Smooth muscle cell of bladder (primary cell): ENCODE data around the gene PKHD1. TPM values are rescaled to one million over a fixed set of nuclear protein-coding genes. Genes with fewer than 3 reads are reported as not detected.

ENCODE experiments used
- total RNA-seq: library from RNA; depleted of rRNA; stranded (reverse); fragments of >200 nt; gene quantifications from 2 replicates; pipeline ENCODE4 v1.2.3, GENCODE V29; 2014

Gene PKHD1, protein sequence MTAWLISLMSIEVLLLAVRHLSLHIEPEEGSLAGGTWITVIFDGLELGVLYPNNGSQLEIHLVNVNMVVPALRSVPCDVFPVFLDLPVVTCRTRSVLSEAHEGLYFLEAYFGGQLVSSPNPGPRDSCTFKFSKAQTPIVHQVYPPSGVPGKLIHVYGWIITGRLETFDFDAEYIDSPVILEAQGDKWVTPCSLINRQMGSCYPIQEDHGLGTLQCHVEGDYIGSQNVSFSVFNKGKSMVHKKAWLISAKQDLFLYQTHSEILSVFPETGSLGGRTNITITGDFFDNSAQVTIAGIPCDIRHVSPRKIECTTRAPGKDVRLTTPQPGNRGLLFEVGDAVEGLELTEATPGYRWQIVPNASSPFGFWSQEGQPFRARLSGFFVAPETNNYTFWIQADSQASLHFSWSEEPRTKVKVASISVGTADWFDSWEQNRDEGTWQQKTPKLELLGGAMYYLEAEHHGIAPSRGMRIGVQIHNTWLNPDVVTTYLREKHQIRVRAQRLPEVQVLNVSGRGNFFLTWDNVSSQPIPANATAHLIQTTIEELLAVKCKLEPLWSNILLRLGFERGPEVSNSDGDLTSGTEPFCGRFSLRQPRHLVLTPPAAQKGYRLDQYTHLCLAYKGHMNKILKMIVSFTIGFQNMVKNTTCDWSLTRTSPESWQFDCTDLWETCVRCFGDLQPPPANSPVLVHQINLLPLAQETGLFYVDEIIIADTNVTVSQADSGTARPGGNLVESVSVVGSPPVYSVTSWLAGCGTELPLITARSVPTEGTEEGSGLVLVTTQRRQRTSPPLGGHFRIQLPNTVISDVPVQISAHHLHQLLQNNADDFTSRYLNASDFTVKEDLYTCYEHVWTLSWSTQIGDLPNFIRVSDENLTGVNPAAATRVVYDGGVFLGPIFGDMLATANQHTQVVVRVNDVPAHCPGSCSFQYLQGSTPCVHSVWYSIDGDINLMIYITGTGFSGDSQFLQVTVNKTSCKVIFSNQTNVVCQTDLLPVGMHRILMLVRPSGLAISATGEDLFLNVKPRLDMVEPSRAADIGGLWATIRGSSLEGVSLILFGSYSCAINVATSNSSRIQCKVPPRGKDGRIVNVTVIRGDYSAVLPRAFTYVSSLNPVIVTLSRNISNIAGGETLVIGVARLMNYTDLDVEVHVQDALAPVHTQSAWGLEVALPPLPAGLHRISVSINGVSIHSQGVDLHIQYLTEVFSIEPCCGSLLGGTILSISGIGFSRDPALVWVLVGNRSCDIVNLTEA (N-terminal part only)
- total RNA-seq = not detected in 2 replicates

DNA sequence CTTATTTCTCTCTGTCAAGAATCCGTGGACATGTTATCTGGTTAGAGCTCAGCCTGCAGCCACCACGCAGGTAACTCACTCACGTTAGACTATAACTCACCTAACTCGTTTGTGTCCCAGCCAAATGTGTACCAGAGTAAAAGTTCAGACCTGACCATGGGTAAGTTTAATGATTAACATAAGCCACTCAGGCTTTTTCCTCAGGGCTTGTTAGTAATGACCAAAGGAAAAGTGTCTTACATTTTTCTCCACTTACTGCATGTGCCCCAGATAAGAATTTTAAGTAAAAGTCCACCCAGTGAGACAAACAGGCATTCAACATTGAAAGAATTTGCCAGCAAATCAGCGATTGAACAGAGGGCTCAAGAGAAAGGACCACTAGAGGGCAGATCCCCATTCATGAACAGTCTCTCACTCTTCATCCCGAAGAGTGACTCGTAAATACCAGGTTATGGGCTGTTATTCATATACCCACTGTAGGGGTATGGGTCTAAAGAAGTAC, at the start of gene PKHD1:
TSS of gene PKHD1 (minus strand) at position 116 of the 502 bp plus-strand sequence. CDS start 2,680 bp downstream, outside the sequence.

Other genes starting within 250 kb of the PKHD1 start
- not detected in 2 replicates for gene IL17A, start 98.8 kb upstream of the PKHD1 start, total RNA-seq
- gene IL17F, start 156.9 kb upstream of the PKHD1 start, total RNA-seq = not detected in 2 replicates
- 14.1 and 14.5 TPM in 2 replicates for gene MCM3, start 197.1 kb upstream of the PKHD1 start, total RNA-seq